ENCODE data around the gene KRT78.

GRCh38 chr12:52873513-52873831 lies 24.7 kb upstream of the KRT78 start:
- TF ChIP-seq CTCF (conservative IDR thresholded peaks at IDR 0.05; ENCODE audit: low read length) (no peak), EZH2phosphoT487 (IDR thresholded peaks at IDR 0.05; ENCODE audit: borderline replicate concordance, low read depth, low read length) (no peak)
